GM19324 (cell line): ENCODE measurements around the gene WDR4.
"Not testable (repeated sequence)": the region's sequence is repeated elsewhere in the genome, so short reads cannot be mapped to it uniquely, and the experiment has no call there.

Experiments
- ATAC-seq: cut with Tn5 transposase; IDR thresholded peaks from one replicate; pipeline ENCODE4 v1.9.1; 2021; ENCODE audit warnings: mild to moderate bottlenecking, moderate library complexity; ENCODE audit not compliant: unreplicated experiment, low FRiP score

The WDR4 gene

GRCh38 chr21:42855171-42855936 lies 24.0 kb downstream of the WDR4 start:
- ATAC-seq, result no peak

DNA sequence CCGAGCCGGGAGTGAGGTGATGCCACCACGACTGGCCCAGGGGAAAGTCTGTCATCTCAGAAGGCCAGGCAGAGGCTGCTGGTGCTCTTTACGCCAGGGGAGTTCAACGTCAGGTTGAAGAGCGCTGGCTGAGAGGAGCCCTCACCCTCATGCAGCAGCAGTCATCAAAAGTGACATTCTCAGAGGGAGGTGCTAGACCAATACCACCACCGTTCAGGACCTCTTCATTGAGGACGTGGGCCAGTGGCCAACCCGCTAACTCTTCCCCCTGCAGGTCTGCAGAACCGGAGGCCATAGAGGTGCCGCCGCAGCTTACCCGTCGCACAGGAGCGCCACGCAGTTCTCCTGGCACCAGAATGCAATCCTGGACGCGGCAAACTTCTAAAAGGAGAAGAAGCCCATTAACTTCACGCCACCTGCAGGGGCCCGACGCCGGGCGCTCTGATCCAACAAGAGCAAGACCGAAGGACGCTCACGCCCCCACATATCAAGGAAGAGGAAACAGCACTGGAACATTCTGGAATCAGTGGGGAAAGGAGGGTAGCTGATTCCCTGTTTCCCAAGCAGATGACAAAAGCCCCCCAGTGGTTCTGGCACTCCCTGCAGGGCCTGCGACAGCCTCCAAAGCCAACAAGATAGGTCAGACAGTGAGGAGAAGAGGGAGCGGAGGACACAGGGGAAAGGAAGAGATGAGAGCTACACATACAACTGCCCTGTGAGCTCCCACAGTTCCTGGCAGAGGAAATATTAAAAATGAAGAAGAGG lies 24.9 kb downstream of the WDR4 start:
- no peak for ATAC-seq

- no peak for ATAC-seq
These were observed 25.7 kb downstream of the WDR4 start for GRCh38 chr21:42853621-42854020.

DNA sequence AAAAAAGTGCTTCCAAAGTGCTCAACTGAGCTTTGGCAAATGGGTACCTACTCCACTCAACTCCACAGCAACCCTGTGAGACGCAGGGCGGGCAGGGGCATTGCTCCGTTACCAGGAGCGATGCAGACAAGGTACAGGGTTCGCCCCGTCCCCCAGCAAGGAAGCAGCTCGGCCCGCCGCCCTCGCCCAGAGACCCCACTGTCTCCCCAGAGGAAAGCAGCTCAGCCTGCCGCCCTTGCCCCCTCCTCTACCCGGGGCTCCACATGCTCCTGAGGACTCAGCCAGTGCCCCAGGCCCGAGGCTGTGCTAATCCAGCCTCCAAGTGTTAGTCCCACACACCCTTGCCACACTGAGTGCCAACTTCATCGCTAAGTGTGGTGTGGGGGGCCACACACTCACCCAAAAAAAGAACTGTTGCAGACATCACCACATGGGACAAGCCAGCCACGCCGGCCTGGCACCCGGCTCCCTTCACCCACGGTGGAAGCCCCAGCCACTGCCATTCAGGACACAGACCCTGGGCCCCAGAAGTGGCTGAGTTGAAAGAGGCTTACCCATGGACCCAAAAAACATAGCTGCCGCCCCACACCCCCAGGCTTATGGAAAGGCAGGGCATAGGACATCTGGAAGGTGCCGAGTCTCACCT lies 26.3 kb downstream of the WDR4 start:
- no peak for ATAC-seq

- no peak for ATAC-seq
These were observed 27.3 kb downstream of the WDR4 start for GRCh38 chr21:42851812-42852665.

- no peak for ATAC-seq
These were observed 28.4 kb downstream of the WDR4 start for GRCh38 chr21:42850866-42851391.

GRCh38 chr21:42850463-42850862 lies 28.9 kb downstream of the WDR4 start:
- ATAC-seq, result no peak

- ATAC-seq, result no peak
These were observed 29.5 kb downstream of the WDR4 start for GRCh38 chr21:42849759-42850412.

GRCh38 chr21:42848932-42849758 lies 30.2 kb downstream of the WDR4 start:
- no peak for ATAC-seq

- ATAC-seq, result not testable (repeated sequence)
These were observed 31.0 kb downstream of the WDR4 start for GRCh38 chr21:42848144-42848931.

- no peak for ATAC-seq
These were observed 31.6 kb downstream of the WDR4 start for GRCh38 chr21:42847726-42848125.

DNA sequence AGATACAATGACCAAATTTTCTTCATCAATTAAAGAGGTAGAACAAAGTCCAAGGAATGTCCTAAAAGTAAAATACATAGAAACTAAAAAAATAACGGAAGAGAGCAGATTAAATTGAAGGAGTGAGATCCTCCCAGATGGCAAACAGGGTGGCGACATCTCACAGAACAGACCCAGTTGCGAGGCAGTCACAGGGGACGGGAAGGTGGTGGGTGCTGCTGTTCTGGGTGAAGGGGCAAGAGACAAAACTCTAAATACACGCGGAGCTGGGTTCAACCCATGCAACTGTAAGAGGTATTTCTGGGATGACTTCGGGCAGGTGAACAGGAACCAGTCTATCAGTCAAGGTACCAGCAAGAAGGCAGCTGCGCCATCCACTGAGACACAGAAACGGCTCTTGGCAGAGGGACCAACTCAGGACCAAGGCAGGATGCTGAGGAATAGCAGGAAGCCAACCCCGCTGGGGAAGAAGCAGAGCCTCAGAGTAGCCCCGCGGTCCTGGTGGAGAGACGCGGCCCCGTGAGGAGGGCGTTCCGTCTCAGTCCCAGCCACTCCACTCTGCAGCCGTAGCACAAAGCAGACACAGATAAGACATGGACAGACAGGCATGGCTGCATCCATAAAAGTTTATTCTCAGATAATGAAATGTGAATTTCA lies 32.2 kb downstream of the WDR4 start:
- ATAC-seq, result no peak

GRCh38 chr21:42846221-42846620 lies 33.1 kb downstream of the WDR4 start:
- ATAC-seq, result no peak

DNA sequence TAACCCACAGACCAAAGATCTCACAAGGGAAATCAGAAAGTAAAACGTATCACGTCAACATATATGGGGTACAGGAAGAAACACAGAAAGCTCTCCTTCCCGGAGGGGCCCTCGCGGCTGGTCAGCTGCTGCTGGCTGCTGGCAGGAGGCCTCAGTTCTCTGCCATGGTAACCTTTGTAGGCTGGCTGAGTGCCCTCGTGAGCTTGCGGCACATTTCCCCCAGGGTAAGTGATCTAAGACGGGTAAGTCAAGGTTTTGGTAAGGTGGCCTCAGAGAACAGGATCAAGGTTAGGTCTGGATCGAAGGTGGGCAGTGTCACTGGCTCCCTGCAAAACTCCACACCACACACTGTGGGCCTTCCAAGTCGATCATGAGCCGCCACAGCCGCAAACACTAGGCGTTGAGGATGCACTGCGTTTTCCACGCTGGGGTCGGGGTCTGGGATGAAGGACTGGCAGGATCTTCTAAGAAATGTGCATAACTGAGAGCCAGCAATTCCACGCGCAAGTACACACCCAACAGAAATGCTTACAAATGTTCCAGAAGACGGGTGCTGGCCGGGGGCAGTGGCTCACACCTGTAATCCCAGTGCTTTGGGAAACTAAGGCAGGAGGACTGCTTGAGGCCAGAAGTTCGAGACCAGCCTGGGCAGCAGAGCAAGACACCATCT lies 33.9 kb downstream of the WDR4 start:
- no peak for ATAC-seq

DNA sequence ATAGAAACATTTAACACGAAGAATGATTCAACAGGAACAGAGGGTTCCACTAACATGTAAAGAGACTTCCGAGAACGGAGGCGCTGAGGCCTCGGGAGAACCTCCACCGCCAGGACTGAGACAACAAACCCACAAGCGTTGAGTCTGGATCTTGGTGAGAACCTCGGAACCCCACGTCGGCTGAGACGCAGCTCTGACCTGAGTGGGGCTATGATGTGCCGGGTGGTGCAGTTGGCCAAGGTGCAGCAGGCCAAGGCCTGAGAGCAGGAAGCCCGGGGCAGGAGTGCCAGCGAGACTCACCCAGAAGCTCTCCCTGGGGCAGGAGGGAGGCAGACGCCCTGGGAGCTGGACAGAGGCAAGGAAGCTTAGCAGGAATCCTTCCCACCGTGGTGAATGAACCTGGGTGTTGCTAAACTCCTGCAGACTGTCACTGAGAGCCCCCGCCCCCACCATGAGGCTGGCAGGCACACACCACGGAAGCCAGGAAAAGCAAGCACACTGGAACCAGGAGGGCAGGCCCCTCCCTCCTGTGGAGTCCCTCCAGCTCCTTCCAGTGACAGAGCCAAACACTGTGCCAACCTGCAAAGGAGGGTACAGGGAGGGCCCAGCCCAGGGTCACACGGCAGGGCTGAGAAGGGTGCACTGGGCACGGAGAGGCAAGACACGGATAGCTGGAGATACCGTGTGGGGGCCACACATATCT lies 34.8 kb downstream of the WDR4 start:
- no peak for ATAC-seq

DNA sequence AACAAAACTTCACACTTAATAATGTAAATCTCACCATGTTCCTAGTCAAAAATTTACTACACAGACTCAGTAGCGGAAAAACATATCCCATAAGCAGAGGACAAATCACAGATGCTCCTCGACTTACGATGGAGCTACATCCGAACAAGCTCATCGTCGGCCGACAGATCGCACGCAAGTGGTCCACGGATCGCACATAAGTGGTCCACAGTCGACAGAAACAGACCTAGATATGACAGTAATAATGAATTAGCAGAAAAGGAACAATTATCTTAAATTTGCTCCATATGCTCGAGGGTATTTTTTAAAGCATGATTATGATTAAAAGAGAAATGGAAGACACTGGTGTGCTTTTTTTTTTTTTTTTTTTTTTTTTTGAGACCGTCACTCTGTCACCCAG lies 36.3 kb downstream of the WDR4 start:
- ATAC-seq, result no peak
